ENCODE results near the gene APOBR. TPM values are rescaled to one million over a fixed set of nuclear protein-coding genes. Genes with fewer than 3 reads are reported as not detected.
"Not testable (repeated sequence)": the region's sequence is repeated elsewhere in the genome, so short reads cannot be mapped to it uniquely, and the experiment has no call there.

The APOBR gene
- total and polyA plus RNA-seq, 2 donors (not counting 3 experiments of a cell fraction or from before 2014, with no cell fraction given): not detected

DNA sequence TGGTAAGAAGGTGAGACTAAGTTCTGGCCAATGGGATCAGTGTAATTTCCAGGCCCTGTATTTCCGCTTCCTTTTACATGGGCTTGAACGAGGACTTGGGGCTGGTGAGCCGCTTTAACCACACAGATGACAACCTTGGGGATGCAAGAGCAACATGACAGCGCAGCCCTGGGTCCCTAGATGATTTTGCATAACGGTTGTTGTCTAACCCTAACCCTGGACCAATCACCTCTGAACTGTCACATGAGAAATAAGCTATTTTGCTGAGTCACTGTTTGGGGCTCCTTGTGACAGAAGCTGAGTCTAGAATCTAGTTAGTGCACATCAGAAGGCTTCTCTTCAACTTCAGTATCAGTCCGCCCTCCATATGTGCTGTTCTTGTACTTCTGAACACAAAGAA is 47.4 kb upstream of the APOBR start:
- intact Hi-C loops (cut with micrococcal nuclease); H3K9me3 ChIP-seq (replicated peaks; ENCODE audit: control insufficient read depth, insufficient read depth, low read length); H3K9me1 ChIP-seq (replicated peaks; ENCODE audit: control insufficient read depth, extremely low read depth, insufficient read depth, low read length); H3K79me2 ChIP-seq (ENCODE audit: control insufficient read depth, insufficient read depth, low read length); H2AFZ ChIP-seq (ENCODE audit: low read depth, low read length); CTCF ChIA-PET; H3K9ac ChIP-seq (replicated peaks; ENCODE audit: extremely low read depth, insufficient read depth, low read length); H3K27me3 ChIP-seq (ENCODE audit: control insufficient read depth in 2 of 2, insufficient read depth in 2 of 2, low read length in 2 of 2); BruUV-seq (replicated peaks); H3K4me2 ChIP-seq (ENCODE audit: insufficient read depth, low read length); FAIRE-seq; H3K4me1 ChIP-seq (ENCODE audit: control insufficient read depth, extremely low read depth, insufficient read depth, low read length); DNase-seq (ENCODE audit: low read depth, low spot score); H3K4me3 ChIP-seq (replicated peaks in 1 of 3; ENCODE audit: insufficient read depth in 1 of 3, low read depth in 1 of 3, low read length in 3 of 3); POLR2A ChIA-PET; dilution Hi-C loops (cut with MboI; ENCODE audit: extremely low pct_ligation_motif_present, low sequenced_read_pairs); H3K27ac ChIP-seq (ENCODE audit: insufficient read depth, low read depth, low read length); H3K36me3 ChIP-seq (ENCODE audit: control insufficient read depth in 2 of 2, extremely low read depth in 1 of 2, insufficient read depth in 2 of 2, low read length in 2 of 2); H4K20me1 ChIP-seq (replicated peaks; ENCODE audit: control insufficient read depth, extremely low read depth, insufficient read depth, low read length): not testable (repeated sequence)

DNA sequence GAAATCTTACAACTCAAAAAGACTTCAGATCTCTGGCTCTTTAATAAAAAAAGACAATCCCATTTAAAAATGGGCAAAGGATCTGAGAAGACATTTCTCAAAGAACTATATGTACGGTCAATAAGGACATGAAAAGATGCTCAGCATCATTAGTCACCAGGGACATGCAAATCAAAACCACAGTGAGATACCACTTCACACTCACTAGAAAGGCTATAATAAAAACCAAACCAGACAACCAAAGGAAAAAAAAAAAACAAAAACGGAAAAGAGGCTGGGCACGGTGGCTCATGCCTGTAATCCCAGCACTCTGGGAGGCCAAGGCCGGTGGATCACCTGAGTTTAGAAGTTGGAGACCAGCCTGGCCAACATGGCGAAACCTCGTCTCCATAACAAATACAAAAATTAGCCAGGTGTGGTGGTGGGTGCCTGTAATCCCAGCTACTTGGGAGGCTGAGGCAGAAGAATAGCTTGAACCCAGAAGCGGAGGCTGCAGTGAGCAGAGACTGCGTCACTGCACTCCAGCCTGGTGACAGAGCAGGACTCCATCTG is 20.7 kb upstream of the APOBR start:
- ChIA-PET CTCF (no interaction called here), POLR2A (interaction anchor here (0.6 kb wide), 1 partner anchor 18 kb away, joined by 6 read pairs; the partner anchor contains the start of gene CLN3)
- DNase-seq (ENCODE audit: low read depth, low spot score) (no peak), FAIRE-seq (no peak)
- Histone ChIP-seq H3K4me2 (ENCODE audit: insufficient read depth, low read length) (no peak overlapping the region), H3K4me1 (ENCODE audit: control insufficient read depth, extremely low read depth, insufficient read depth, low read length) (no peaks in the 10 kb centered on the region), H2AFZ (ENCODE audit: low read depth, low read length) (no peak overlapping the region), H3K4me3 (replicated peaks in 1 of 3; ENCODE audit: insufficient read depth in 1 of 3, low read depth in 1 of 3, low read length in 3 of 3) (no peak overlapping the region), H3K79me2 (ENCODE audit: control insufficient read depth, insufficient read depth, low read length) (no peaks in the 10 kb centered on the region), H3K9ac (replicated peaks; ENCODE audit: extremely low read depth, insufficient read depth, low read length) (no peak overlapping the region), H3K27me3 (ENCODE audit: control insufficient read depth in 2 of 2, insufficient read depth in 2 of 2, low read length in 2 of 2) (no peaks in the 10 kb centered on the region), H3K9me3 (replicated peaks; ENCODE audit: control insufficient read depth, insufficient read depth, low read length) (no peaks in the 10 kb centered on the region), H3K9me1 (replicated peaks; ENCODE audit: control insufficient read depth, extremely low read depth, insufficient read depth, low read length) (no peaks in the 10 kb centered on the region), H4K20me1 (replicated peaks; ENCODE audit: control insufficient read depth, extremely low read depth, insufficient read depth, low read length) (no peaks in the 10 kb centered on the region), H3K36me3 (ENCODE audit: control insufficient read depth in 2 of 2, extremely low read depth in 1 of 2, insufficient read depth in 2 of 2, low read length in 2 of 2) (peaks cover 0 to 8% of the 10 kb centered on the region in 2 experiments), H3K27ac (ENCODE audit: insufficient read depth, low read depth, low read length) (no peak overlapping the region)
- BruUV-seq (replicated peaks): no TSS peak
- dilution Hi-C loops (cut with MboI; ENCODE audit: extremely low pct_ligation_motif_present, low sequenced_read_pairs): no loop called here
- TF ChIP-seq FOS (IDR thresholded peaks at IDR 0.05; ENCODE audit: borderline replicate concordance, insufficient read depth, low read length) (no peak), EZH2 (IDR thresholded peaks at IDR 0.05; ENCODE audit: borderline replicate concordance, low read depth, low read length, severe bottlenecking) (no peak), MYC (IDR thresholded peaks at IDR 0.05; ENCODE audit: low read depth, low read length) (no peak), GATA2 (IDR thresholded peaks at IDR 0.05; ENCODE audit: insufficient read depth, insufficient read length, low read depth, low read length) (no peak), JUN (IDR thresholded peaks at IDR 0.05; ENCODE audit: borderline replicate concordance, insufficient read depth, insufficient read length, low read depth) (no peak), POLR2AphosphoS5 (IDR thresholded peaks at IDR 0.05; ENCODE audit: insufficient read depth, low read depth, low read length) (no peak), POLR2A (IDR thresholded peaks at IDR 0.05; ENCODE audit: low read depth, low read length) (no peak)
- TF ChIP-seq, protein P1, sequence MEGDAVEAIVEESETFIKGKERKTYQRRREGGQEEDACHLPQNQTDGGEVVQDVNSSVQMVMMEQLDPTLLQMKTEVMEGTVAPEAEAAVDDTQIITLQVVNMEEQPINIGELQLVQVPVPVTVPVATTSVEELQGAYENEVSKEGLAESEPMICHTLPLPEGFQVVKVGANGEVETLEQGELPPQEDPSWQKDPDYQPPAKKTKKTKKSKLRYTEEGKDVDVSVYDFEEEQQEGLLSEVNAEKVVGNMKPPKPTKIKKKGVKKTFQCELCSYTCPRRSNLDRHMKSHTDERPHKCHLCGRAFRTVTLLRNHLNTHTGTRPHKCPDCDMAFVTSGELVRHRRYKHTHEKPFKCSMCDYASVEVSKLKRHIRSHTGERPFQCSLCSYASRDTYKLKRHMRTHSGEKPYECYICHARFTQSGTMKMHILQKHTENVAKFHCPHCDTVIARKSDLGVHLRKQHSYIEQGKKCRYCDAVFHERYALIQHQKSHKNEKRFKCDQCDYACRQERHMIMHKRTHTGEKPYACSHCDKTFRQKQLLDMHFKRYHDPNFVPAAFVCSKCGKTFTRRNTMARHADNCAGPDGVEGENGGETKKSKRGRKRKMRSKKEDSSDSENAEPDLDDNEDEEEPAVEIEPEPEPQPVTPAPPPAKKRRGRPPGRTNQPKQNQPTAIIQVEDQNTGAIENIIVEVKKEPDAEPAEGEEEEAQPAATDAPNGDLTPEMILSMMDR (IDR thresholded peaks at IDR 0.05; ENCODE audit: extremely low read depth in 1 of 2, insufficient read depth in 1 of 2, low read depth in 1 of 2, low read length in 2 of 2): no peak
- TF ChIP-seq, protein P2, sequence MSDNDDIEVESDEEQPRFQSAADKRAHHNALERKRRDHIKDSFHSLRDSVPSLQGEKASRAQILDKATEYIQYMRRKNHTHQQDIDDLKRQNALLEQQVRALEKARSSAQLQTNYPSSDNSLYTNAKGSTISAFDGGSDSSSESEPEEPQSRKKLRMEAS (IDR thresholded peaks at IDR 0.05; ENCODE audit: insufficient read depth, insufficient read length): no peak
- intact Hi-C loops (cut with micrococcal nuclease): no loop called here

Data from endothelial cell of umbilical vein (primary cell).